GM18499 (cell line): Measurements from ENCODE around the gene TNFRSF1B.

ENCODE experiments used
- ATAC-seq: cut with Tn5 transposase; IDR thresholded peaks from one replicate; pipeline ENCODE4 v1.9.1; 2021; ENCODE audit warnings: moderate number of reproducible peaks; ENCODE audit not compliant: insufficient read depth, unreplicated experiment

The TNFRSF1B gene

DNA sequence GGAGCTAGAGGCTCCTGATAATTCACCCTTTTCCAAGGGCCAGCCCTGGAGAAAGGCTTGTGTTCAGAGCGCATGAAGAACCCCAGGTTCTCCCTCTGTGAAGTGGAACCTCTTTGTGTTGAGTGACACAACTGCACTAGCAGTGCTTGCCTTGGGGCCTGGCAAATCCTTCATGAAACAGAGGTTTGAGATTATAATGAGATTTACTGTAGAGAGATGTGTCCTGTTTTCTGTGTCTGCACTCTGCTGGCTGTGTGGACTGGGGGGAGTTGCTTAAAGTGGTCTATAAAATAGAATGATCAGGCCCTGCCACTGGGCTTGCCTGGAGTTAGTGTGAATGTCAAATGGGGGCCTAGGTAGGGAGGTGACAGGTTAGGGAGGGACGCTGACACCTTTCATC, 11.5 kb upstream of the TNFRSF1B start:
- ATAC-seq = no peak

DNA sequence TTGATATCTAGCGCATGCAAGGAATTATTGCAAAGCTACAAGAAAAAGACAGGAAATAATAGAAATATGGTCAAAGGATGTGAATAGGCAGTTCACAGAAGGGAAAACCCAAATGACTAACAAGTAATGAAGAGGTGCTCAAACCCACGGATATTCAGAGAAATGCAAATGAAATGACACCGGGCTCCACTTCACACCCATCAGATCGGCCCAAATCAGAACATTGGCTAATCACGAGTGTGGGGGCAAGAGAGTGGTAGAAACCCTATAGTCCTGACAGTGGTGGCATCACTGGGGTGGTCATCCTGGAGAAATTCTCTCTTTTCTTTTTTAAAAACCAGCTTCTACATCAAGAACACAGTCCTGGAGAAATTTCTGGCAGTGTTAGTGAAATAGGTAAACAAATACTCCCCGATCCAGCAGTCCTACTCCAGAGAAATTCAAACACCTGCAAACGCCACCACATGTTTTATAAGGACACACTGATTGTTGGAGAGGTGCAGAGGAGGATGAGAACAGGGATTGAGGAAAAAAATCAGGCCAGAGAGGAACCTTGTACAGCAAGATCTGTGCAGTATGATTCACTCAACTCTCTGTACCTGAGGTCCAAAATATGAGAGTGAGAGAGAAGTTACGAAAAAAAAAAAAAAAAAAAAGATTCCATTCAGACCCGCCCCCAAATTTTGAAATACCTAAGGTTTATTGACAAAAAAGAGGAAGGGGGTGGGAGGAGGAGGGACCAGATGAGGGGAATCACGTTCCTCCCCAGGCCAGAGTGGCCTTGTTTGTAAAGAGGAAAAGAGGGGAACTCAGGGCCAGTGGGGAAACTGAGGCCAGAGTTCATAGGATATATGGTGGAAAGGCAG, 9.2 kb upstream of the TNFRSF1B start:
- ATAC-seq = no peak

DNA sequence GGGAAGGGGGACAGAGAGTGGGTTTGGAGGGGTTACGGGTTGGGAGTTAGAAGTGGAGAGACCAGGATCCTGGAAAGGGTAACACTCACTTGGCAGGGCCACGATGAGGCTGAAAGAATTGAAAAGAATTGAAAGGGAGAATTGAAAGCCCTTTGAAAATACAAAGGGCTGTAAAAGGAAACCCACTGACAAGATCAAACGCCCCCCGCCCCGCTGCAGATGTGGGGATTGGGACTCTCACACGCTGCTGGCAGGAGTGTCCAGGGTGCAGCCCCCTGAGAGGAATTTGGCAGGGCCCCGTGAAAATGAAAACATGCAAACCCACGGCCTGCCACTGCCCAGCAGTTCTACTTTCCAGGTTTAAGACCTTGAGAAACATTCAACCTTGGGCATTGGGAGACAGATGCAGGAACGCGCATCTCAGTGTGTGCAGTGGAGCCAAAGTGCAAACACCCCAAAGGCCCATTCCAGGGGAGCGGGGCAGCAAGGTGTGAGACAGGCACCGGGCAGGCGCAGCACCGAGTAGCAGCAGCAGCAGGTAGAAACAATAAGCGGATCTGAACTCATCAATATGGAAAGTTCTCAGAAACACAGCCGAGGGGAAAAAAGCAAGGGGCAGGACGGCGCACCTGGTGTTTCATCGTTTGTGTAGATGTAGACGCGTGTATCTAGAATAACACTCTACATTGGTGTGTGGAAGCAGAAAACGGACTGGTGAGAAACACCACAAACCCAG, 8.3 kb upstream of the TNFRSF1B start:
- ATAC-seq = no peak

DNA sequence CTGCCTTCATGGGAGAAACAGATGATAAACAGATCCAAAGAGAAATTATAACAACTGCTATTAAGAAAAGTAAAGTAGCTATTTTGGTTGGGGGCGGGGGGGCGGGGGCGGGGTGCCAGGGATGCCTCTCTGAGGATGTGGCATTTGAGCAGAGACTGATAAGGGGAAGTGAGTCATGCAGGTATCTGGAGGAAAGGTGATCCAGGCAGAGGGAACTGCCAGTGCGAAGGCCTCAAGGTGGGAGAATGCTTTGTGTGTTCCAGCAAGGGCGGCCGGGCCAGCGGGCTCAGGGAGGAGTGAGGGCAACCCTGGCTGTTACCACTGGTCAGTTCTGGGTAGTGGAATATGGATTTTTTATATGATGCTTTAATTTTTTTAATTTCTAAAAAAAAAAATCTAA, 7.0 kb upstream of the TNFRSF1B start:
- ATAC-seq = no peak

DNA sequence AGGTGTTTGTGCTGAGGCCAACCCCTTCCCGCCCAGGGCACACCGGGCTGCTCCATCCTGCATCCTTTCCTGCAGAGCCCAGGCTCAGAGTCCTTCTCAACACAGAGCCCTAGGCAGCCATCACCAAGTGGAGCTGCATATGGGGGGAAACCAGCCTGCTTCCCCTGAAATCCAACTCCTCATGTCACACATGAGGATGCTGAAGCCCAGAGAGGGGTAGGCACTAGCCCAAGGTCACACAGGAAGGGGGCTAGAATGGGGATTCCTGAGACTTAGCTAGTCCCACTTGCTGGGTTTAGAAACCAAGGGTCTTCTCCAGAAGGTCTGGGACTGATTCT, 5.5 kb upstream of the TNFRSF1B start:
- ATAC-seq = no peak

DNA sequence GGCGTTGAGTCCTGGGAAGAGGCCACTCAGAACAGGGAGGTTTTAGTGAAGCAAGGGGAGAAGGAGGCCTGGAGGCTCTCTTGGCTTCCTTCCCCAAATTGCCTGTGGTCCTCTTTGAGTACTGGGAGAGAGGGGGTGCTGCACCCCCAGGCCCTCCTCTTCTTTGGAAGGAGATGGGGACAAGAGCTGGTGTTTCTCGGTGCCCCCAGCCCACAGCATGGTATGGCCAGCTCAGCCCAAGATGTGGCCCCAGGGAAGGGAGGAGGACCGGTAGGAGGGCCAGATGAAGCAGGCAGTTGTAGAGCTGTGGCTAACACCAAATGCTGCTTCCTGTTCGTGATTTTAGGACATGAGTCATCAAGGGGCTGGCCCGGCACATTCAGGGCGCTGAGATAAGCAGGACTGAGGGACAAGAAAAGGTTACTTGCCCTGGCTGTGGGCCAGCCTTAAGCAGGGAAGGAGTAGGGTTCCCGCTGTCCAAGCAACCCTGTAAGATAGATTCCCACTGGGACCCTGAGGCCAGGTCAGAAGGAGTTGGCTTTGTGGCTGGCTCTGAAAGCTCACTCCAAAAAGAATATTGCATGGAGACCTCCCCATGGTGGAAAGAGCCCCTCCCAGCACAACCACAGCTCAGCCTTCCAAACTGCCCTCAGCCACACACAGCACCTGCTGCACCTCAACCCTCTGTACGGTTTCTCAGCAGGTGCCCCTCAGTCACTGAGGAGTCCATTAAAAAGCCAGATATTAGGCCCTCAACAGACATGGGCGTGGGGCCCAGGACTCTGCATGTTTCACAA, 4.9 kb upstream of the TNFRSF1B start:
- ATAC-seq = peak; percentile 40

DNA sequence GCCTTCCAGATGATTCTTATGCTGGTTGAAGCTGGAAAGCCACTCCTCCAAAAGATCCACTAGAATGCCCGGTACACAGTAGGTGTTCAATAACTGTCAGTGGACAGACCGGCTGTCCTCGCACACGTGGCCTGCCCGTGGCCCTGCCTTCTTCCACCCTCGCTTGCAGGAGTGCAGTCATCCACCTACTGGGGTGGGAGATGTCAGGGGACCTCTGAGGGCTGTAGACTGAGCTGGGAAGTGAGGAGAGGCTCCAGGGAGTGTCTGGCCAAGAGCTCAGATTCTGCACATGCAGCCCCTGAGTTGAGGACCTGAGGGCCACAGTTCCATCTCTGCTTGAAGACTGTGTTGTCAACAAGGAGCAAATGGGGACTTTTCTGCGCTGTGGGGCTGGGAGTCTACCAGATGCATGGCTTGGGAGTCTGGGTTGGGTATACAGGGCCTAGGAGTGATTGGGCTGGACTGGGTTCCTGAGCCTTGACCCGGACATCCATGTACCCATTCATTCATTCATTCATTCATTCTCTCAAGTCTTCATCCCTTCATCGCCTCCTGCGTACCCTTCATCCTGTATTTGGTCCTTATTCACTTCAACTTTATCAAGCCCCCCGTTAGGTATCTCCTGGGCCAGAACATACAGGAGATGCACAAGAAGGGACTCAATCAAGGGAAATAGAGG, 4.2 kb upstream of the TNFRSF1B start:
- no peak for ATAC-seq

DNA sequence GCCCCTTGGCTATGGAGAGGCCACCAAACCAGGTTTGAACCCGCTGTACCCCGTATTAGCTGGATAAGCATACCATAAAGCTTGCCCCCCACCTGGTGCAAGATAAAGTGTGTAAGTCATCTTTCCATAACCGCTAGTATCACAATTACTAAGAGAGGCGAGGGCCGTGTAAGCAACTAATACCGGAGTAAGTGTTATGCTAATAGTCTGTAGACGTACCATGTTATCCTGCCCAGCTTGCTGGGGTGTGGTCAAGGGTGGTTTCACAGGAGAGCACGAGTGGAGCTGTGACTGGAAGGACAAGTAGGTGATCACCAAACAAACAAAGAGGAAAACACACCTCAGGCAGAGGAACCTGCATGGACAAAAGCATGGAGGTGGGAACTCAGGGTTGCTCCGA, 3.6 kb upstream of the TNFRSF1B start:
- no peak for ATAC-seq

DNA sequence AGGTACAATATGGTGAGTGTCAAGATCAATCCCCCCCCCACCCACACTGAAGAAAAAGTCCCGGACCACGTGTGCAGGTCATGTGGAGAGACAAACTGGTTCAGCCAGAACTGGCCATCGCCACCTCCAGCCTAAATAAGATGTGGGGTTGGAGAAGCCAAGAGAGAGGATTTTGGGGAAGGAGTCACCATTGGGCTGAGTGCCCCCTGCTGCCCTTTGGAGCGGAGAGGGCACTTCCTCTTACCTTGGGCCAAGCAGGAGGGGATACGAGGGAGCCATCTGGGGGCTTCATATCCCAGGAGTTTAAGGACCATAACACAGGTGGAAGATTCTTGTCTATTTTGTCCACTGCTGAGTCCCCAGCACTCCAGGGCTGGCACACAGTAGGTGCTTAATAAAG, 2.6 kb upstream of the TNFRSF1B start:
- no peak for ATAC-seq

DNA sequence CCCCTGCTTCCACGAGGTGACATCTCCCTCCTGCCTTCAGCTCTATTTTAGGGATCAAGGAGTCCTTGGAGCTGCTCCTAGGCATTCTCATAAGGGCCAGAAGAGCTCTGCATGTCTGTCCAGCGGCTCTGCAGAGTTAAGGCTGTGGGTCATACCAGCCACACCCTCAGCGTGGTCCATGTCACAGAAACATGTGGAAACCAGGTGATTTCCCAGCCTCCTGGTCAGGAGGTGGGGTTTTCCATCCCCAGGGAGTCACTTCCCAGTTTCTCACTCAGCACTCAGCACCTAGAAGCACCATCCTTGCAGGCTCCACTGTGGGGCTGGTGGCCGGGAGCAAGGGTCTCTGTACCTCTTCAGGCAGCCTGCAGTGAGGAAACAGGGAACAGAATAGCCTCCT, 1.4 kb upstream of the TNFRSF1B start:
- no peak for ATAC-seq

DNA sequence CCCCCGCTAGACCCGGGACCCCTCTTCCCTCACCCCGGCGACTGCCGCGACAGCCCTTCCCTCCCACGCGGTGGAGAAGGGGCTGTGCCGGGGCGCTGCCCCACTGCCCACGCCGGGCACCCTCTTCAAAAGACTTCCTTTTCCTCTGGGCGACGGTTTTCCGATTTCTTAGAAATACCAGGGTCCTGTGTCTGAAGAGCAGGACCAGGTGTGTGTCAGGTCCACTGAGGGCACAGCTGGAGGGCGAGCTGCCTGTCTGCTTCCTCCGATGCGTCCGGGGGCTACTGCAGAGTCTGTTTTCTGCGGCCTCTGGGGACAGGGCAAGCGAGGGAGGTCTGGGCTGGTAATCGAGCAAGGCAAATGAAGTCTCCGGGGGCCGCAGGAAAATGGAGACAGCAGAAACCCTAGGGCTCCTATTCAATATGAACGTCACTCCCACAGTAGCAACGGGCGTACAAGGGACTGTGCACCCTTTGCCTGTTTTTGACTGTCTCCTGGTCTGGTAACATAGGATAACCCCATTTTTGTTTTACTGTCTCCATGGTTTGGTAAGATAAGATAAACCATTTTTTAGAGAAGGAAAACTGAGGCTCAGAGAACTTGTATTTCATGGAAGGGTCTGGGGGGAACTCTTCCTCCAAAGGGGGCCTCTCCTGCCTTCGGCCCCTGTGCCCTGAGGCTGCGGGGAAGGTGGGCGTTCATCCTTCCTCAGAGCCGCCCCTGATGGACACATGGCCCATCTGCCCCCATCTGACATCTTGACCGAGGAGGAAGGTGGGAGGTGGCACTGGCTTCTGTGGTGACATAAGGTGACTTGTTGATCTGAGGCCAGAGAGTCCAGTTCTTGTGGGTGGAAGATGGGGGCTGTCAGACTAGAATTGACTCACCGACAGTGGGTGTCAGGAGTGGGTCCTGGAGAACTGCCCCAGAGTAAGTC, 970 bp downstream of the TNFRSF1B start:
- ATAC-seq = no peak

DNA sequence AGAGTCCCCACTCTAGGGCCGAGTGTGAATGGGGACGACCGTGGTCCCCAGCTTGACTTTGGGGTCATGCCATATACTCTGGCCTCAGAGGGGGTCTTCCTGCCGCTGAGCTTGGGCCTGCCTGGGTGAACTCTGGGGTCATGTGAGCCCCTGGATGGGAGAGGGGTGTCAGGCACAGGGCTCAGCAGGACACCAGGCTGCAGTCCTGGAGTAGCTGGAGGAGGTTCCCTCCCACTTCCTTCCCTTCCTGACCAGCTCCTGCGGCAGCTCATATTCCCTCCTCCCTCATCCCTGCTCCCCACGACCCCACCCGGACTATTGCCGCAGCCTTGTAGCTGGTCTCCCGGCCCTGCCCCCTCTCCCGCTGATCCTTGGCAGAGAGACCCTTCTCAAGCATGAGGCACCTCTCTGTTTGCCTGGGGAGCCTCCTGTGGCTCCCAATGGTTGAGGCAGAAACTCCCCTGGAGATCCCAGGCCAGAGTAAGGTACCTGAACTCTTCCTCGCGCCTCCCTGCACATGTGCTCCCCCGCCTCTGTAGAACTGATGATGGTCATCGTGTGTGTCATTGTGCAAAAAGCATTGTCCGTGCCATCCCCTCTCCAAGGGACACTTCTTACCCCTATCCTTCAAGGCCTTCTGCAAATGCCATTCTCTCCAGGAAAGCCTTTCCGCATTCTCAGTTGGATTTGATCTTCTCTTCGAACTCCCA, 1.8 kb downstream of the TNFRSF1B start:
- ATAC-seq = no peak

DNA sequence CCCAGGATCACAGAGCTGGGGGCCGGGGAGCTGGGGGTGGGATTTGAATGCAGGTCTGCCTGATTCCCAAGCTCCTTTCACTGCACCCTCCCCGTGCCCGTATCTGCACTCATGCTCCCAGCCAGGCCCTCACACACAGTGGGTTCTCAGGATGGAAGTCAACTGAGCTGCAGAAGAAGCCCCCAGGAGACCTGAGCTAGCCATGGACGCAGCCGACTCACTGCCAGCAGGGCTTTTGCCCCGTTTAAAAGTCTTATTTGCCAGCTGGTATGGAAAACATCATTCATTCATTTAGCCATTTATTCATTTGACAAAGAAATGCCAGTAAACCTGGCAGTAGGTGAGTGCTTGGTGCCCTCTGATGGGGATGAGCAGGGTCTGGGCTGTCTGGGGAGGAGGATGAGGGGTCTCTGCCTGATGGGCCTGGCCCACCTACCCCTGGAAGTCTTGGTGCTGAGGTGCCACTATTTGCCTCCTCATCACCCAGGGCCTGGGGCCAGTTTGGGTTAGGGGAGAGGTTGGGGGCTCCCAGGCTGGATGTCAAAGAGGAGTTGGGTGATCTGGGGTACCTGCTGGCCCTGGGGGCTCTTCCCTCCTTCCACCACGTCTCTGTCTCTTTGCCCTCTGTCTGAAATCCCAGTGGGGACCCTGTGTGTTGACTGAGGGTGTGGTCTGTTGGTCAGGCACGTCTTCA, 2.8 kb downstream of the TNFRSF1B start:
- ATAC-seq = no peak

DNA sequence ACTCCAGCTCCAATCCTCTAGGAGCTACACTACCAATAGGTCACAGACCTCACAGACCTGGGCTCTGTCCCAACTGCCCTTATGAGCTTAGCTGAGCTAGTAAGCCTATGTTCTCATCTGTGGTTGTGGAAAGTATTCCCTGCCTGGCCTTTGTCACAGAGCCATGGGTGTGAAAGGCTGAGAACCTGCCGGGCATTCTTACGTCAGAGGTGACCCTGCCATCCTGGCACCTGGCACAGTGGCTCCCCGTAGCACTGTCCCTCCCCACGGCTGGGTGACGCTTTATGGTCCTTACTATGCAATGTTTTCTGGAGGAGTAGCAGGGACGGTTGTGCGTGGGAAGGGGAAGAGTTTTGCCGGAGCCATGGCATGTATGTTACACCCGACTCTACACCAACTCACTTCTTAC, 3.5 kb downstream of the TNFRSF1B start:
- ATAC-seq = no peak

DNA sequence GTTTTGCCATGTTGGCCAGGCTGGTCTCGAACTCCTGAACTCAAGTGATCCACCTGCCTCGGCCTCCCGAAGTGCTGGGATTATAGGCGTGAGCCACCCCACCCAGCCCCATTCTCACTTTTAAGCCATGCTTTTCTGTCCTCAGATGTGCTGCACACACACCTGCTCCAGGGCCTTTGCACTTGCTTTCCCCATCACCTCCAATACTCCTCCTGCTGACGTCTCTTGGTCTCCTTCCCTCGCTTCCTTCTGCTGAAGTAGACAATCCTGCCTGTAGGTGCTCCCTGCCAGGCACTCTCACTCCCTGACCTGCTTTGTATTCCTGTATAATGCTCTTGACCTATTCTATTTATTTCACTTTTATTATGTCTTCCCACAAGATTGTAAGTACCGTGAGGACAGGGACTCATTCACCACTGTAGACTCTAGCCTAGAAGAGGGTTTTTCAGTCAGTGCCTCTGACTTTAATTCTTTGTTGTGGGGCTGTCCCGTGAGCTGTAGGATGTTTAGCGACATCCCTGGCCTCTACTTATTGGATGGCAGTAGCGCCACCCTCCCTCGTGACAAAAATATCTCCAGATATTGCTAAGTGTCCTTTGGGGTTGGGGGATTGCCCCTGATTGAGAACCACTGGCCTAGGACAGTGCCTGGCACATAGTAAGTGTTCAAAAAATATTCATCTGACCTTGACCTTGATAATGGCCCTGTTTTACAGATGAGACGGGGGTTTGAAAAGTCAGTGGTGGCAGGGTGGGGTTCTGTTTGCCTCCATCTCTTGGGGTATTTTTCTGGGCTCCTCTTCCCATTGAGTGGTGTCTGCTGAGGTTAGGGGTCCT, 4.6 kb downstream of the TNFRSF1B start:
- no peak for ATAC-seq

DNA sequence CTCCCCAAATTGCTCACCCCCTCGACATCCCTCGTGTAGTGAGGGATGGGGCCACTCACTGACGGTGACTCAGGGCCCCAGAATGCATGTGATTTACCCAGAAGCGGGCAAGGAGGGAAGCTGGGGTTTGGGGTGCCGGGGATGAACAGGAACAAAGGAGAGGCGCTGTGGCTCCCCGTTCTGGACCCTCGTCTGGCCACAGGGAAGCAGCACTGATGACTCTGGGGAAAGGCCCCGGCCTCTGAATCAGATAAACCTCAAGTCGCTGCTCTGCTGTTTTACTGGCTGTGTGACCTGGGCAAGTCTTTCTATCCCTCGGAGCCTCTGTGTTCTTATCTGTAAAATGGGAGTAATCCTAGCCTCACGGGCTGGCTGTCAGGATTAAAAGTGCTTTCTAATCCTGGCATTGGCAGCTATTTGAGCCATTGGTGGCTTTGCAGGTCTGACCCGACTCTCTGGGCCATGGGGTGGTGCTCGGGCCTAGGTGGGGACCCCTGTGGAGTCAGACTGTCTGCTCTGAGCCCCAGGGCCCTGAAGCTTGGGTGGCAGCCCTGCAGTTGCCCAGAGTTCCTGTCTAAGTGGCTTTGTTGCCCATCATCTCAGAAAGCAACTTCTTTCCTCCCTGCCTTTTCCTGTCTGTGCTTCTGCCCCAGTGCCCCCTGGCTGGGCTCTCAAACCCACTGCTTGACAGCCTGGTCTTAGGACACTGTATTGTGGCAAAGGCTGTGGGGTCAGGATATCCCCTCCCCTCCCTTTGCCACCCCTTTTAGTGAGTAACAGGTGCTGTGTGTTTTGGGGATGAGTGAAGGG, 5.5 kb downstream of the TNFRSF1B start:
- no peak for ATAC-seq
